MG63 (cell line): ENCODE measurements around the gene NPSR1. TPM values are rescaled to one million over a fixed set of nuclear protein-coding genes. Genes with fewer than 3 reads are reported as not detected.
"Not testable (repeated sequence)": the region's sequence is repeated elsewhere in the genome, so short reads cannot be mapped to it uniquely, and the experiment has no call there.

Source experiments
- DNase-seq: peaks from one replicate; pipeline ENCODE4 v3.0.0-alpha.2; 2020
- H3K27me3 ChIP-seq: fragments of 250-450 bp; sonication (Bioruptor Pico); 2 replicates; pipeline ENCODE4 v1.5.1; 2020; ENCODE audit warnings: mild to moderate bottlenecking, moderate library complexity
- H3K36me3 ChIP-seq: fragments of 250-450 bp; sonication (Bioruptor Pico); 2 replicates; pipeline ENCODE4 v1.5.1; 2020; ENCODE audit warnings: mild to moderate bottlenecking, moderate library complexity
- H3K4me3 ChIP-seq: fragments of 250-450 bp; sonication (Bioruptor Pico); 2 replicates; pipeline ENCODE4 v1.5.1; 2020; ENCODE audit warnings: mild to moderate bottlenecking, moderate library complexity
- H3K9me3 ChIP-seq: fragments of 250-450 bp; sonication (Bioruptor Pico); 2 replicates; pipeline ENCODE4 v1.5.1; 2020; ENCODE audit warnings: mild to moderate bottlenecking, moderate library complexity
- total RNA-seq: library from RNA; depleted of rRNA; stranded (reverse); fragments of >200 nt; shearing (Covaris generic); gene quantifications from 2 replicates; pipeline ENCODE4 v1.2.3, GENCODE V29; 2014; ENCODE audit warnings: low replicate concordance

NPSR1 gene
- total RNA-seq, 1 experiment from 2014 or later = not detected

- DNase-seq = peak; percentile 59
- H3K27me3 ChIP-seq, H3K36me3 ChIP-seq, H3K9me3 ChIP-seq, H3K4me3 ChIP-seq: not testable (repeated sequence)
Observed at GRCh38 chr7:34867341-34867740, 209.3 kb downstream of the NPSR1 start.

GRCh38 chr7:34868602-34869001, 210.6 kb downstream of the NPSR1 start:
- not testable (repeated sequence) for H3K27me3 ChIP-seq, H3K36me3 ChIP-seq, H3K4me3 ChIP-seq, DNase-seq, H3K9me3 ChIP-seq

GRCh38 chr7:34869057-34869456, 211.0 kb downstream of the NPSR1 start:
- Histone ChIP-seq H3K36me3 (no peaks in the 10 kb centered on the region), H3K4me3 (no peak overlapping the region), H3K9me3 (no peaks in the 10 kb centered on the region), H3K27me3 (no peaks in the 10 kb centered on the region)
- DNase-seq = no peak

- not testable (repeated sequence) for H3K9me3 ChIP-seq, DNase-seq
Observed at GRCh38 chr7:34870041-34870440, 212.0 kb downstream of the NPSR1 start.

GRCh38 chr7:34874329-34874728, 216.3 kb downstream of the NPSR1 start:
- not testable (repeated sequence) for H3K27me3 ChIP-seq, H3K36me3 ChIP-seq, DNase-seq, H3K4me3 ChIP-seq, H3K9me3 ChIP-seq

More at GRCh38 chr7:34870041-34870440, 212.0 kb downstream of the NPSR1 start:
- not testable (repeated sequence) for H3K27me3 ChIP-seq, H3K36me3 ChIP-seq, H3K4me3 ChIP-seq

- no peaks in the 10 kb centered on the region for H3K9me3 ChIP-seq
- DNase-seq = no peak
- H3K27me3 ChIP-seq = no peaks in the 10 kb centered on the region
- no peak overlapping the region for H3K4me3 ChIP-seq
- H3K36me3 ChIP-seq = no peaks in the 10 kb centered on the region
Observed at GRCh38 chr7:34875481-34875880, 217.5 kb downstream of the NPSR1 start.

- H3K4me3 ChIP-seq, DNase-seq, H3K36me3 ChIP-seq, H3K27me3 ChIP-seq: not testable (repeated sequence)
- peaks cover 10% of the 10 kb centered on the region for H3K9me3 ChIP-seq
Observed at GRCh38 chr7:34878944-34879735, 221.1 kb downstream of the NPSR1 start.

GRCh38 chr7:34879871-34880270, 221.9 kb downstream of the NPSR1 start:
- Histone ChIP-seq H3K27me3 (no peaks in the 10 kb centered on the region), H3K36me3 (no peaks in the 10 kb centered on the region), H3K4me3 (no peak overlapping the region), H3K9me3 (peaks cover 11% of the 10 kb centered on the region)
- DNase-seq = no peak

GRCh38 chr7:34883855-34884254, 225.8 kb downstream of the NPSR1 start:
- not testable (repeated sequence) for H3K4me3 ChIP-seq, H3K27me3 ChIP-seq, DNase-seq, H3K36me3 ChIP-seq
- H3K9me3 ChIP-seq = peaks cover 11% of the 10 kb centered on the region

GRCh38 chr7:34886856-34887255, 228.8 kb downstream of the NPSR1 start:
- DNase-seq = no peak
- no peaks in the 10 kb centered on the region for H3K36me3 ChIP-seq
- no peaks in the 10 kb centered on the region for H3K27me3 ChIP-seq
- H3K9me3 ChIP-seq = peaks cover 11% of the 10 kb centered on the region
- no peak overlapping the region for H3K4me3 ChIP-seq

- Histone ChIP-seq H3K9me3 (no peaks in the 10 kb centered on the region), H3K4me3 (no peak overlapping the region), H3K36me3 (no peaks in the 10 kb centered on the region), H3K27me3 (no peaks in the 10 kb centered on the region)
- DNase-seq = no peak
Observed at GRCh38 chr7:34889951-34890350, 231.9 kb downstream of the NPSR1 start.

- Histone ChIP-seq H3K4me3 (no peak overlapping the region), H3K9me3 (no peaks in the 10 kb centered on the region), H3K27me3 (no peaks in the 10 kb centered on the region), H3K36me3 (no peaks in the 10 kb centered on the region)
- no peak for DNase-seq
Observed at GRCh38 chr7:34895202-34895601, 237.2 kb downstream of the NPSR1 start.
